Measurements from ENCODE around the gene KIF2C.
"Not testable (repeated sequence)": the region's sequence is repeated elsewhere in the genome, so short reads cannot be mapped to it uniquely, and the experiment has no call there.

Gene KIF2C

GRCh38 chr1:44798481-44799365 lies 59.1 kb downstream of the KIF2C start:
- DNase-seq (ENCODE audit: low read depth) = no peak

- peak; percentile 97 for DNase-seq (ENCODE audit: low read depth)
These were observed 60.3 kb downstream of the KIF2C start, which contains the start of gene PLK3 for GRCh38 chr1:44799770-44800584. TSS of gene PLK3 (plus strand) at chr1:44800377. CDS start at chr1:44800464, 87 bp downstream.

- DNase-seq (ENCODE audit: low read depth) = no peak
These were observed 62.1 kb downstream of the KIF2C start for GRCh38 chr1:44801491-44802305.

- no peak for DNase-seq (ENCODE audit: low read depth)
These were observed 62.8 kb downstream of the KIF2C start for GRCh38 chr1:44802306-44803061.

- DNase-seq (ENCODE audit: low read depth) = no peak
These were observed 63.4 kb downstream of the KIF2C start for GRCh38 chr1:44803062-44803311.

- DNase-seq (ENCODE audit: low read depth) = no peak
These were observed 63.9 kb downstream of the KIF2C start for GRCh38 chr1:44803312-44804095.

GRCh38 chr1:44805311-44806024 lies 65.8 kb downstream of the KIF2C start:
- DNase-seq (ENCODE audit: low read depth) = no peak

- DNase-seq (ENCODE audit: low read depth) = no peak
These were observed 66.5 kb downstream of the KIF2C start for GRCh38 chr1:44806025-44806703.

- DNase-seq (ENCODE audit: low read depth) = no peak
These were observed 67.2 kb downstream of the KIF2C start, which contains the start of gene DYNLT4 for GRCh38 chr1:44806704-44807363. TSS of gene DYNLT4 (minus strand) at chr1:44807351. CDS start at chr1:44806668, 683 bp downstream.

- peak; percentile 99 for DNase-seq (ENCODE audit: low read depth)
These were observed 67.9 kb downstream of the KIF2C start for GRCh38 chr1:44807364-44808062.

GRCh38 chr1:44808063-44808937 lies 68.7 kb downstream of the KIF2C start, which contains the start of gene BTBD19:
TSS of gene BTBD19 (plus strand) at chr1:44808523. CDS start at chr1:44808821, 298 bp downstream.
- DNase-seq (ENCODE audit: low read depth) = peak; percentile 89

- no peak for DNase-seq (ENCODE audit: low read depth)
These were observed 69.6 kb downstream of the KIF2C start for GRCh38 chr1:44808938-44809917.

- DNase-seq (ENCODE audit: low read depth) = no peak
These were observed 70.6 kb downstream of the KIF2C start for GRCh38 chr1:44810101-44810761.

- not testable (repeated sequence) for DNase-seq (ENCODE audit: low read depth)
These were observed 71.1 kb downstream of the KIF2C start for GRCh38 chr1:44810762-44811105.

GRCh38 chr1:44811234-44811633 lies 71.6 kb downstream of the KIF2C start:
- DNase-seq (ENCODE audit: low read depth) = no peak
